B cell (primary cell): Measurements from ENCODE around the gene UROS. TPM values are rescaled to one million over a fixed set of nuclear protein-coding genes. Genes with fewer than 3 reads are reported as not detected.

Experiments used
- ATAC-seq: fragments of 200-7000 bp; cut with Tn5 transposase; one replicate; pipeline ENCODE4 v1.10.0; 2021; ENCODE audit warnings: low read depth, mild to moderate bottlenecking, moderate number of reproducible peaks, moderate library complexity
- CTCF ChIA-PET: fragments of 350-600 bp; sonication (Branson Sonifier 250); formaldehyde crosslinking; loops from one replicate; lab custom pipeline; 2021; ENCODE audit warnings: antibody characterized with exemption, inconsistent platforms; lab: Charles Lee
- POLR2A ChIA-PET: fragments of 350-600 bp; sonication (Branson Sonifier 250); formaldehyde crosslinking; loops from one replicate; lab custom pipeline; 2021; ENCODE audit warnings: antibody characterized with exemption; lab: Charles Lee
- DNase-seq: peaks from one replicate; pipeline ENCODE4 v3.0.0; 2013
- H2AFZ ChIP-seq: 2 replicates; pipeline ENCODE4 v1.6.1; 2012; ENCODE audit warnings: mild to moderate bottlenecking, low read depth, low read length; ENCODE audit not compliant: insufficient read depth, poor library complexity, severe bottlenecking
- H3K27ac ChIP-seq, 2 donors: 1 replicate in 1 of 2; 2 replicates in 1 of 2; pipeline ENCODE4 v1.5.1; 2012 to 2013; ENCODE audit warnings: low read length in 2 of 2, mild to moderate bottlenecking in 2 of 2, moderate library complexity in 1 of 2
- H3K27me3 ChIP-seq, 4 experiments: fragments of 200-600 bp in 1 of 4; sonication (generic) in 1 of 4; replicated peaks in 1 of 4; 1 replicate in 2 of 4; 2 replicates in 2 of 4; pipeline versions ENCODE4 v1.6.1 to v1.7.0; 2013 to 2016; ENCODE audit warnings: low read length in 3 of 4, mild to moderate bottlenecking in 2 of 4, mixed read lengths in 1 of 4, moderate library complexity in 1 of 4; ENCODE audit not compliant: insufficient read depth in 4 of 4, control insufficient read depth in 3 of 4; ENCODE audit errors: control extremely low read depth in 1 of 4
- H3K36me3 ChIP-seq, 2 experiments: replicated peaks in 1 of 2; 1 replicate in 1 of 2; 2 replicates in 1 of 2; pipeline versions ENCODE4 v1.6.1 to v1.7.1; 2013; ENCODE audit warnings: low read length in 1 of 2; ENCODE audit not compliant: insufficient read depth in 2 of 2, control insufficient read depth in 1 of 2; ENCODE audit errors: control extremely low read depth in 1 of 2, extremely low read depth in 1 of 2
- H3K4me1 ChIP-seq, 2 donors: fragments of 200-600 bp in 1 of 2; sonication (generic) in 1 of 2; 1 replicate in 1 of 2; 2 replicates in 1 of 2; pipeline versions ENCODE4 v1.5.1 to v1.6.1; 2013 to 2017; ENCODE audit warnings: low read length in 2 of 2; ENCODE audit not compliant: control insufficient read depth in 2 of 2, insufficient read depth in 2 of 2
- H3K4me2 ChIP-seq: replicated peaks from 2 replicates; pipeline ENCODE3; 2012; ENCODE audit warnings: mild to moderate bottlenecking, low read depth, low read length; ENCODE audit not compliant: poor library complexity, severe bottlenecking
- H3K4me3 ChIP-seq, 5 experiments: fragments of 200-600 bp in 1 of 5; sonication (generic) in 1 of 5; 1 replicate in 3 of 5; 2 replicates in 2 of 5; pipeline versions ENCODE4 v1.5.1 to v1.7.0; 2011 to 2016; ENCODE audit warnings: low read length in 4 of 5, mild to moderate bottlenecking in 4 of 5, low read depth in 2 of 5, control low read depth in 1 of 5, moderate library complexity in 1 of 5; ENCODE audit not compliant: insufficient read depth in 1 of 5; ENCODE audit errors: control extremely low read depth in 1 of 5, extremely low read depth in 1 of 5
- H3K79me2 ChIP-seq: fragments of 200-600 bp; sonication (generic); one replicate; pipeline ENCODE4 v1.6.0; 2016; ENCODE audit warnings: low read length; ENCODE audit not compliant: control insufficient read depth, insufficient read depth
- H3K9ac ChIP-seq: fragments of 200-600 bp; sonication (generic); 2 replicates; pipeline ENCODE4 v1.6.1; 2017; ENCODE audit warnings: mild to moderate bottlenecking, low read length, moderate library complexity
- H3K9me3 ChIP-seq, 3 donors: one replicate each; pipeline versions ENCODE4 v1.6.1 to v1.7.1; 2013; ENCODE audit warnings: low read length in 2 of 3; ENCODE audit not compliant: control insufficient read depth in 2 of 3, insufficient read depth in 1 of 3; ENCODE audit errors: control extremely low read depth in 1 of 3
- H4K20me1 ChIP-seq: 2 replicates; pipeline ENCODE4 v1.6.0; 2012; ENCODE audit warnings: mild to moderate bottlenecking, low read length; ENCODE audit not compliant: insufficient read depth, control insufficient read depth, poor library complexity, severe bottlenecking
- H3K27ac Mint-ChIP-seq: one replicate; pipeline ENCODE4 v1.8.0; 2021; ENCODE audit warnings: mixed read lengths
- H3K27me3 Mint-ChIP-seq: one replicate; pipeline ENCODE4 v1.8.0; 2021; ENCODE audit warnings: mixed read lengths
- H3K4me1 Mint-ChIP-seq: one replicate; pipeline ENCODE4 v1.8.0; 2021; ENCODE audit warnings: mixed read lengths
- H3K4me3 Mint-ChIP-seq: one replicate; pipeline ENCODE4 v1.8.0; 2021; ENCODE audit warnings: mixed read lengths
- H3K9me3 Mint-ChIP-seq: one replicate; pipeline ENCODE4 v1.8.0; 2022; ENCODE audit warnings: mixed read lengths; ENCODE audit not compliant: insufficient read depth
- EZH2 ChIP-seq: IDR thresholded peaks from 2 replicates; pipeline ENCODE4 v1.6.1; 2012; ENCODE audit warnings: borderline replicate concordance, low read depth, mild to moderate bottlenecking, moderate library complexity, low read length; ENCODE audit not compliant: insufficient read depth, poor library complexity, severe bottlenecking
- WGBS: methylation state at CpG from one replicate; pipeline ENCODE4 v1.1.5; 2013; ENCODE audit warnings: missing lambda C conversion rate; ENCODE audit not compliant: insufficient coverage; 5-methylcytosine and 5-hydroxymethylcytosine counted together
- intact Hi-C: fragments of 100-400 bp; cut with micrococcal nuclease; formaldehyde crosslinking; loops from one replicate; pipeline ENCODE4 v1.10.0; 2022
- polyA plus RNA-seq: library from polyadenylated mRNA; depleted of rRNA; stranded (reverse); fragments of >200 nt; gene quantifications from 2 replicates; pipeline ENCODE4 v1.2.3, GENCODE V29; 2012
- total RNA-seq, 2 donors: library from RNA; stranded (reverse); fragments of 120-200 nt in 1 of 2; gene quantifications; 1 replicate in 1 of 2; 2 replicates in 1 of 2; pipeline versions ENCODE4 v1.2.3 to v1.2.4, GENCODE V29; 2013 to 2022
- TF ChIP-seq, protein P1 (sequence below): fragments of 200-600 bp; IDR thresholded peaks from one replicate; pipeline ENCODE4 v1.8.0; 2022; ENCODE audit warnings: antibody characterized with exemption, mild to moderate bottlenecking

UROS gene
- total and polyA plus RNA-seq, 2 donors (not counting 1 experiment from before 2014, with no cell fraction given) = 28.3 to 37.1 TPM

DNA sequence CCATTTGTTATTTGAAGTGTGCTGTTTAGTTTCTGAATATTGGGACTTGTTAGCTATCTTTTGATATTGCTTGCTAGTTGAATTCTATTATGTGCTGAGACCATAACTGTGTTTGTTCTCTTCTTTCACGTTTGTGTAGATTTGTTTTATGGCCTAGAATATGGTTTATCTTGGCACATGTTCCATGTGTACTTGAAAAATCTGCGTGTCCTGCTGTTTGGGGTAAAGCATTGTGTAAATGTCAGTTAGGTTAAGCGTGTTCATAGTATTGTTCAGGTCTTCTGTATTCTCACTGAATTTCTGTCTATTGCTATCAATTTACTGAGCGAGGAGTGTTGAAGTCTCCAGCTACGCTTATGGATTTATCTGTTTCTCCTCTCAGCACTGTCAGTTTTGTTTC lies 66.9 kb downstream of the UROS start:
- no peaks in the 10 kb centered on the region for H3K4me1 ChIP-seq
- POLR2A ChIA-PET = no interaction called here
- H3K27ac ChIP-seq = no peak overlapping the region
- H3K27me3 Mint-ChIP-seq = no peaks in the 10 kb centered on the region
- DNase-seq (no peak), ATAC-seq (no peak)
- CTCF ChIA-PET = no interaction called here
- H3K36me3 ChIP-seq = peaks cover 0 to 74% of the 10 kb centered on the region in 2 experiments
- no peak overlapping the region for H3K4me3 ChIP-seq
- TF ChIP-seq, protein P1, sequence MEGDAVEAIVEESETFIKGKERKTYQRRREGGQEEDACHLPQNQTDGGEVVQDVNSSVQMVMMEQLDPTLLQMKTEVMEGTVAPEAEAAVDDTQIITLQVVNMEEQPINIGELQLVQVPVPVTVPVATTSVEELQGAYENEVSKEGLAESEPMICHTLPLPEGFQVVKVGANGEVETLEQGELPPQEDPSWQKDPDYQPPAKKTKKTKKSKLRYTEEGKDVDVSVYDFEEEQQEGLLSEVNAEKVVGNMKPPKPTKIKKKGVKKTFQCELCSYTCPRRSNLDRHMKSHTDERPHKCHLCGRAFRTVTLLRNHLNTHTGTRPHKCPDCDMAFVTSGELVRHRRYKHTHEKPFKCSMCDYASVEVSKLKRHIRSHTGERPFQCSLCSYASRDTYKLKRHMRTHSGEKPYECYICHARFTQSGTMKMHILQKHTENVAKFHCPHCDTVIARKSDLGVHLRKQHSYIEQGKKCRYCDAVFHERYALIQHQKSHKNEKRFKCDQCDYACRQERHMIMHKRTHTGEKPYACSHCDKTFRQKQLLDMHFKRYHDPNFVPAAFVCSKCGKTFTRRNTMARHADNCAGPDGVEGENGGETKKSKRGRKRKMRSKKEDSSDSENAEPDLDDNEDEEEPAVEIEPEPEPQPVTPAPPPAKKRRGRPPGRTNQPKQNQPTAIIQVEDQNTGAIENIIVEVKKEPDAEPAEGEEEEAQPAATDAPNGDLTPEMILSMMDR = no peak
- TF ChIP-seq EZH2 = no peak
- no peak overlapping the region for H3K27ac Mint-ChIP-seq
- no peak overlapping the region for H3K4me3 Mint-ChIP-seq
- no peak overlapping the region for H3K9ac ChIP-seq
- no peaks in the 10 kb centered on the region for H3K9me3 ChIP-seq
- no peaks in the 10 kb centered on the region for H3K9me3 Mint-ChIP-seq
- H3K27me3 ChIP-seq = no peaks in the 10 kb centered on the region
- intact Hi-C loops = no loop called here
- no peak overlapping the region for H2AFZ ChIP-seq
- no peak overlapping the region for H3K4me2 ChIP-seq
- H3K4me1 Mint-ChIP-seq = no peaks in the 10 kb centered on the region
- H3K79me2 ChIP-seq = no peaks in the 10 kb centered on the region
- 90% methylated on average over 2 of the region's 5 CpGs for WGBS
- no peaks in the 10 kb centered on the region for H4K20me1 ChIP-seq

DNA sequence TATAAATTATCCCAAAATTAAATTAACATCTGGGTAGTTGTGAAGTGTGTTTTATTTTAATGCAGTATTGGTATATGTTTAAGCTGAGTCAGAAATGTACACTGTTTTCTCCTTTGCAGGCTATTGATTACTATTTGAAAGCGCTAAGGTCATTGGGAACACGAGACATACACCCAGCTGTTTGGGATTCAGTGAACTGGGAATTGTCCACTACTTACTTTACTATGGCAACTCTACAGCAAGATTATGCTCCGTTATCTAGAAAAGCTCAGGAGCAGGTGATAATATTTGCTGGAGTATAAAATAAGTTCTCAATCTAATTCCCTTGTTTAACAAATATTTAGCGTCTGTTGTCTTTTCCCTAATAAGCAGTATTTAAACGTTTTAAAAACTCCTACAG lies 75.6 kb downstream of the UROS start:
- Histone ChIP-seq H3K4me1 (no peaks in the 10 kb centered on the region), H3K79me2 (no peaks in the 10 kb centered on the region), H3K27ac (no peak overlapping the region), H3K9ac (no peak overlapping the region), H3K27me3 (no peaks in the 10 kb centered on the region), H3K9me3 (no peaks in the 10 kb centered on the region), H2AFZ (no peak overlapping the region), H4K20me1 (no peaks in the 10 kb centered on the region), H3K36me3 (peaks cover 0 to 82% of the 10 kb centered on the region in 2 experiments), H3K4me3 (no peak overlapping the region), H3K4me2 (no peak overlapping the region)
- POLR2A ChIA-PET = no interaction called here
- Mint-ChIP-seq H3K27me3 (no peaks in the 10 kb centered on the region), H3K4me1 (no peaks in the 10 kb centered on the region), H3K27ac (no peak overlapping the region), H3K4me3 (no peak overlapping the region), H3K9me3 (no peaks in the 10 kb centered on the region)
- DNase-seq (no peak), ATAC-seq (no peak)
- TF ChIP-seq, protein P1 = no peak
- TF ChIP-seq EZH2 = no peak
- intact Hi-C loops = no loop called here
- 100% methylated on average over 2 of the region's 5 CpGs for WGBS
- CTCF ChIA-PET = no interaction called here
